ENCODE data around the gene TBX6. TPM values are rescaled to one million over a fixed set of nuclear protein-coding genes. Genes with fewer than 3 reads are reported as not detected.
"Not testable (repeated sequence)": the region's sequence is repeated elsewhere in the genome, so short reads cannot be mapped to it uniquely, and the experiment has no call there.

The TBX6 gene
- total RNA-seq, 2 donors from 2014 or later, result 0.85 to 1.6 TPM

GRCh38 chr16:30041841-30042240 lies 49.9 kb downstream of the TBX6 start:
- intact Hi-C loops (cut with DNase I), result no loop called here
- H3K9ac ChIP-seq (ENCODE audit: low read depth in 2 of 2, low read length in 2 of 2), result no peak overlapping the region
- DNase-seq, result no peak
- no peak overlapping the region for H3K27ac ChIP-seq
- no peaks in the 10 kb centered on the region for H3K9me3 ChIP-seq
- no peaks in the 10 kb centered on the region for H3K4me1 ChIP-seq
- no peak overlapping the region for H3K4me3 ChIP-seq
- H3K36me3 ChIP-seq, result no peaks in the 10 kb centered on the region
- H3K27me3 ChIP-seq, result no peaks in the 10 kb centered on the region
- TF ChIP-seq CTCF (IDR thresholded peaks at IDR 0.05), result no peak

GRCh38 chr16:30040690-30041089 lies 51.0 kb downstream of the TBX6 start:
- H3K27ac ChIP-seq; H3K36me3 ChIP-seq; H3K27me3 ChIP-seq; DNase-seq; H3K9me3 ChIP-seq; H3K4me1 ChIP-seq; H3K9ac ChIP-seq (ENCODE audit: low read depth in 2 of 2, low read length in 2 of 2); H3K4me3 ChIP-seq; intact Hi-C loops (cut with DNase I): not testable (repeated sequence)

- no peak for DNase-seq
- no peaks in the 10 kb centered on the region for H3K27me3 ChIP-seq
- intact Hi-C loops (cut with DNase I), result no loop called here
Measured at GRCh38 chr16:30040221-30040620, 51.5 kb downstream of the TBX6 start.

More at GRCh38 chr16:30040221-30040620, 51.5 kb downstream of the TBX6 start:
- TF ChIP-seq CTCF (IDR thresholded peaks at IDR 0.05), result no peak
- H3K9ac ChIP-seq (ENCODE audit: low read depth in 2 of 2, low read length in 2 of 2), result no peak overlapping the region
- no peak overlapping the region for H3K27ac ChIP-seq
- H3K4me1 ChIP-seq, result no peaks in the 10 kb centered on the region
- no peaks in the 10 kb centered on the region for H3K9me3 ChIP-seq
- H3K36me3 ChIP-seq, result no peaks in the 10 kb centered on the region
- no peak overlapping the region for H3K4me3 ChIP-seq

Other genes with a start within 250 kb of the TBX6 start
- 10 to 100 TPM; 58.1 to 62.7 TPM for gene CDIPT, start 228.7 kb downstream of the TBX6 start, total RNA-seq
- 10 to 100 TPM; 11.2 to 12.1 TPM for gene SEZ6L2, start 192.4 kb downstream of the TBX6 start, total RNA-seq
- gene ASPHD1, start 191.4 kb downstream of the TBX6 start, total RNA-seq, result 1 to 10 TPM; 1.5 to 3.9 TPM
- gene KCTD13, start 165.7 kb downstream of the TBX6 start, total RNA-seq, result 10 to 100 TPM; 17.7 to 28.8 TPM
- 100 to 1,000 TPM; 149 to 174 TPM for gene TMEM219, start 129.8 kb downstream of the TBX6 start, total RNA-seq
- 10 to 100 TPM; 37.4 to 62.3 TPM for gene TAOK2, start 118.1 kb downstream of the TBX6 start, total RNA-seq
- gene HIRIP3, start 96.3 kb downstream of the TBX6 start, total RNA-seq, result 10 to 100 TPM in 1 of 2 donors, 1 to 10 TPM in 1; 7.5 to 18.4 TPM
- 10 to 100 TPM; 46.9 to 80.2 TPM for gene INO80E, start 95.7 kb downstream of the TBX6 start, total RNA-seq
- 10 to 100 TPM in 1 of 2 donors, 1 to 10 TPM in 1; 4.8 to 12.9 TPM for gene DOC2A, start 80.9 kb downstream of the TBX6 start, total RNA-seq
- not detected for gene C16orf92, start 68.7 kb downstream of the TBX6 start, total RNA-seq
- gene TLCD3B, start 60.7 kb downstream of the TBX6 start, total RNA-seq, result under 1 TPM; 0.16 to 0.49 TPM
- gene ALDOA, start 26.2 kb downstream of the TBX6 start, total RNA-seq, result 1,000 to 10,000 TPM; 2,396 to 2,926 TPM
- 100 to 1,000 TPM; 111 to 156 TPM for gene PPP4C, start 15.9 kb downstream of the TBX6 start, total RNA-seq
- 10 to 100 TPM; 15.5 to 39.2 TPM for gene YPEL3, start 4.3 kb upstream of the TBX6 start, total RNA-seq
- 10 to 100 TPM; 40.4 to 95.2 TPM for gene GDPD3, start 21.6 kb upstream of the TBX6 start, total RNA-seq
- 100 to 1,000 TPM; 208 to 298 TPM for gene MAPK3, start 31.3 kb upstream of the TBX6 start, total RNA-seq
- 10 to 100 TPM; 16.5 to 20.0 TPM for gene CORO1A, start 91.7 kb upstream of the TBX6 start, total RNA-seq
- gene BOLA2B, start 101.7 kb upstream of the TBX6 start, total RNA-seq, result 100 to 1,000 TPM; 109 to 237 TPM
- 100 to 1,000 TPM in 1 of 2 donors, 10 to 100 TPM in 1; 70.2 to 114 TPM for gene SLX1A, start 102.0 kb upstream of the TBX6 start, total RNA-seq
- gene SULT1A3, start 107.3 kb upstream of the TBX6 start, total RNA-seq, result 10 to 100 TPM; 47.8 to 59.0 TPM
- 10 to 100 TPM in 1 of 2 donors, 1 to 10 TPM in 1; 1.6 to 10.4 TPM for gene NPIPB13, start 156.6 kb upstream of the TBX6 start, total RNA-seq